Measurements from ENCODE around the gene SLC7A5. TPM values are rescaled to one million over a fixed set of nuclear protein-coding genes. Genes with fewer than 3 reads are reported as not detected.
"Not testable (repeated sequence)": the region's sequence is repeated elsewhere in the genome, so short reads cannot be mapped to it uniquely, and the experiment has no call there.

SLC7A5 gene
- total RNA-seq, 1 donor from 2014 or later = 20.9 TPM

GRCh38 chr16:87834005-87834667 is 35.2 kb downstream of the SLC7A5 start:
- no peak for DNase-seq (ENCODE audit: low read depth)

GRCh38 chr16:87833548-87833947 is 35.8 kb downstream of the SLC7A5 start:
- DNase-seq (ENCODE audit: low read depth) = no peak

GRCh38 chr16:87832741-87833502 is 36.4 kb downstream of the SLC7A5 start:
- no peak for DNase-seq (ENCODE audit: low read depth)

GRCh38 chr16:87832137-87832527 is 37.2 kb downstream of the SLC7A5 start:
- no peak for DNase-seq (ENCODE audit: low read depth)

- DNase-seq (ENCODE audit: low read depth) = no peak
Measured at GRCh38 chr16:87831421-87832136, 37.7 kb downstream of the SLC7A5 start.

GRCh38 chr16:87830673-87831420 is 38.5 kb downstream of the SLC7A5 start:
- DNase-seq (ENCODE audit: low read depth) = no peak

- no peak for DNase-seq (ENCODE audit: low read depth)
Measured at GRCh38 chr16:87829988-87830672, 39.2 kb downstream of the SLC7A5 start.

GRCh38 chr16:87829622-87829980 is 39.7 kb downstream of the SLC7A5 start:
- no peak for DNase-seq (ENCODE audit: low read depth)

- no peak for DNase-seq (ENCODE audit: low read depth)
Measured at GRCh38 chr16:87828907-87829621, 40.2 kb downstream of the SLC7A5 start.

GRCh38 chr16:87828071-87828906 is 41.0 kb downstream of the SLC7A5 start:
- DNase-seq (ENCODE audit: low read depth) = no peak

- DNase-seq (ENCODE audit: low read depth) = not testable (repeated sequence)
Measured at GRCh38 chr16:87827588-87827915, 41.8 kb downstream of the SLC7A5 start.

- no peak for DNase-seq (ENCODE audit: low read depth)
Measured at GRCh38 chr16:87826798-87827587, 42.3 kb downstream of the SLC7A5 start.

- not testable (repeated sequence) for DNase-seq (ENCODE audit: low read depth)
Measured at GRCh38 chr16:87826407-87826797, 42.9 kb downstream of the SLC7A5 start.

GRCh38 chr16:87825842-87826120 is 43.5 kb downstream of the SLC7A5 start:
- not testable (repeated sequence) for DNase-seq (ENCODE audit: low read depth)

GRCh38 chr16:87824991-87825841 is 44.1 kb downstream of the SLC7A5 start:
- DNase-seq (ENCODE audit: low read depth) = no peak

GRCh38 chr16:87824016-87824990 is 45.0 kb downstream of the SLC7A5 start:
- no peak for DNase-seq (ENCODE audit: low read depth)
